Activated CD8-positive, alpha-beta memory T cell treated with anti-CD3 and anti-CD28 coated beads, Interleukin-2, amount 50 U/mL, for 4 hours (primary cell): Measurements from ENCODE around the gene RPL10A.

ENCODE experiments used
- DNase-seq: peaks from one replicate; pipeline ENCODE4 v3.0.0-alpha.2; 2020

Gene RPL10A

DNA sequence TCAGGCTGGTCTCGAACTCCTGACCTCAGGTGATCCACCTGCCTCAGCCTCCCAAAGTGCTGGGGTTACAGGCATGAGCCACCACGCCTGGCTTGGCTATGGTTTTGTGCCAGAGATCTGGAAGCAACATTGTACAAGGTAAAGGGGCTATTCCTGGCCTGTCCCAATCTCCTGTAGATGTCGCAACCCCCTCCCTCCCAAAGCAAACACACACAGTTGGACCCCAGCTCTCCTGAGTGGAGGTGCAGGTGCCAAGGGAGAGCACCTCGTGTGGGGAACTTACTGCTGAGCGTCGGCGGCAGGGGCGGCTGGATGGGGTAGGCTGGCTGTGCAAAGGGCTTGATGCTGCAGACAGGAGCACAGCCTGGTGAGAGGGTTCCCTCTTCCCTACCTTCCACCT, 8.8 kb downstream of the RPL10A start:
- no peak for DNase-seq

DNA sequence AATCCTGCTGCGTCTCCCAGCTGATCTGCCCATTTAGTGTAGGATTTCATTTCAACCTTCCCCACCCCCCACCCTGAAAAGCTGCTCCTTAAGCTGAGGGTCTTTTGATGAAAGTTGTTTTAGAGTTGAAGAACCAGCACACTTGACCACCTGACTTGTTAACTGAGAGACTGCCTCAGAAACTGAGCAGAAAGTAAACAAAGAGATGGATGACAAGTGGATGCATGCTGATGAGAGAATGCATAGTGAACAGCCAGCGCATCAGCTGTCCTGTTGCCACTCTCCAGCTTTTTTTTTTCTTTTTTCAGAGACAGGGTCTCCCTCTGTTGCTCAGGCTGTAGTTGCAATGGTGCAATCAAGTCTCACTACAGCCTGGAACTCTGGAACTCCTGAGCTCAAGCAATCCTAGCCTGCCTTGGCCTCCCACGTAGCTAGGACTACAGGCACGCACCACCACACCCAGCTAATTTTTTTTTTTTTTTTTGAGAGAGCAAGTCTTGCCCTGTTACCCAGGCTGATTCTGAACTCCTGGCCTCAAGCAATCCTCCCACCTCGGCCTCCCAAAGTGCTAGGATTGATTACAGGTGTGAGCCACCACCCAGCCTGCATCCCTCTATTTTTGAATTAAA, 9.5 kb downstream of the RPL10A start:
- no peak for DNase-seq

DNA sequence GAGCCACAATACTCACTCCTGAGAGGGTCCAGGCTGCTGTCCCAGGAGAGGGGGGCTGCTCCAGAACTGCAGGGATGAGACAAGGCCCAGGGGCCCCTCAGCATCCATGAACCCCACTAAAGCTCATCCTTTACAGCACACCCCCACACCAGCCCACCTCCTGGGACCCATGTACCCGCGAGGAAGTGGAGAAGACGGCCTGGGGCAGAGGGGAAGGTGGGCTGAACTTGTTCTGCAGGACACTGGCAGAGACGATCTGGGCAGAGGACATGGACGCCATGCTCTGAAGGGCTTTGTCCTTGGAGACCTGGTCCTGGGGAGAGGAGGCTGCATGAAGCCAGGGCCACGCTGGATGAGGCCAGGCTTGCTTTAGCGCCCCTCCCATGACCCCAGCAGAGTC, 10.1 kb downstream of the RPL10A start:
- DNase-seq: no peak

DNA sequence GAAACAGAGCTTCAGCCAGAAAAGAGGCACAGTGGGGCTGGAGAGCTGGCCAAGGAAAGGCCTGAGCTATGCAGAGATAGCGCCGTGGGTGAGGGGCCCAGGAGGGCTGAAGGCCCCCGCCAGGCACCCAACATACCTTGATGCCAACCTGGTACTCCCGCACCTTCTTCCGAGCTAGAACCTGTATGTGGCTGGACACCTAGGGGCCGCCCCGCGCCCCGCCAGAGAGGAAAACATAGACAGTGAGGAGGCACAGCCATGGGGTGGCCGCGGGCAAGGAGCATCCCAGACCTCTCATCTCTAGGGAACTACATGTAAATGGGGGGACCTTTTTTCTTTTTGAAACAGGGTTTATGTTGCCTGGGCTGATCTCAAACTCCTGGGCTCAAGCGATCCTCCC, 12.0 kb downstream of the RPL10A start:
- DNase-seq: no peak

DNA sequence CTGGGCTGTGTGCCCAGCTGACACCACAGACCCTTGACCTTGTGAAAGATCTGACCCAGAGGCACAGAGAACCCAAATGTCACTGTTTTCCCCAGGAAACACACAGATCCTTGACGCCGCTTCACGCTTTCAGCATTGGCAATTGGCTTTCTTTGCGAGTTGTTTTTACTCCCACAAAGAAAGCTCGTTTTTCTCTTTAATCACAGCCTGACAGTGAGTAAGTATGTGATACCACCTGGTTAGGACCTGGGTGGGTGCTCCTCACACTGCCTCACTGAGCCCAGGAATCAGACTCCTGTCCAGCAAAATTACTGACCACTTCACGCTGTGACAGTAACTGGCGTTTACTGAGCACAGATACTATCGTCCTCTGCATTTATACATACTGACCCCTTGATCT, 13.0 kb downstream of the RPL10A start:
- no peak for DNase-seq

DNA sequence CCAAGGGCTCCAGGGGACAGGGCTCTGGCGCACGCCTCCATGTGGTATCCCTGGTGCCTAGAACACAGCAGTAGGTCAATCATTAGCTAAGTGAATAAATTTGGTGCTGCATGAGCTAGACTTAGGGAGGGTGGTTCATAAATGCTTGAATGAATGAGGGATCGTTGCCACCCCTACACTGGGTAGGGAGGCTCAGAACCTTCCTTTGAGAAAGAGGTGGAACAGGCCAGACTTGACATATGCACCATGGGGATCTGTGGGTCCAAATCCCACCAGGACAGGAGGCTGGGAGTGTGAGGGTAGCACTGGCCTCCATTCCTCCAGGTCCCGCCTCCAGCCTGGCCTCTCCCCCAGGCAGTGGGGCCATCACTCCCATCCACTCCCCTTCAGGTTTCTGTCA, 14.9 kb downstream of the RPL10A start:
- DNase-seq: no peak

DNA sequence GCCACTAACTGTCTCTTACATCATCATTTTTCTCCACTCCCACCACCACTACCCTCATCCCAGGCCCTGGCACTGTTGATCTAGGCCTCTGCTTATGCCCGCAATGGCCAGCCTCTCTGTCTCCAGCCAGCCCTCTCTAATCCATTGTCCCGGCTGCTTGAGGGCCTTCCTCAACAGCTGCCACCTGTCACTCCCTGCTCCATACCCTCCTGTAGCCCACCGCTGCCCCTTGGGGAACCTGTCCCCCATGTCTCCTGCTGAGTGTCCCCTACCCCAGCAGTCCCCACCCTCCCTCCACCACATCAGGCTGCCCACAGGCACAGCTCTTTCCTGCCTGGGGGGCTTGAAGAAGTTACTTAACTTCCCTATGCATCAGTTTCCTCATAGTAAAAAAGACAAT, 15.3 kb downstream of the RPL10A start:
- DNase-seq: no peak

DNA sequence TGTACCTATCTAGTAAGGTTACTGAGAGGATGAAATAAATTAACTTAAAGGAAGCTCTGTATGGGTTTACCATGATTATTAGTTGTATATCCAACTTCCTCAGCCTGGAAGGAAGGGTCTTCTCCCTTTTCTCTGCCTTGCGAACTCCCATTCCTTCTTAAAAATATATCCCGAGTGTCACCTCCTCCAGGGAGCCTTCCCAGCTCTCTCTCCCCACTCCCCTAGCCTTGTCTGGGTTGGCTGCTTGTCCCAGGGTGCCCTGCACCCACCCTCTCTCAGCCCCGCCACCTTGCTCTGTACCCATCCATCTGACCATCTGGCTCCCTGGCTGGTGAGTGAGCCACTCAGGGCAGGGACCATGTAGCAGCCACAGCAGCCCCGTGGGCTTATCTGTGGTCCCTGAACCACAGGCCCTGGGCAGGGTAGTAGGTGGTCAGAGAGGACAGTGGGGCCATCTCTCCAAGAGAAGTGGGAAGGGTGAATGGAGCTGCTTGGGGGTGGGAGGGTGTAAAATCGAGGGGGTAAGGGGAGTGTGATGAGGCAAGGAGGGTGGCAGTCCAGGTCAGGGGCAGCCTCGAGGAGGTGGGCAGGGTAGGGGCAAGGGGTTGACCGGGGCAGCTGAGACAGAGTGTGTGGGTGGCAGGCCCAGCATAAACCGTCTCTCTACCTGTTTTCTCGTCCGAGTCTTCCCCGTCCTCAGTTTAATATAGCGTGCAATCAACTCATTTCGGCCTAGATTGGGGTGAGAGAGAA, 15.9 kb downstream of the RPL10A start:
- DNase-seq: no peak

DNA sequence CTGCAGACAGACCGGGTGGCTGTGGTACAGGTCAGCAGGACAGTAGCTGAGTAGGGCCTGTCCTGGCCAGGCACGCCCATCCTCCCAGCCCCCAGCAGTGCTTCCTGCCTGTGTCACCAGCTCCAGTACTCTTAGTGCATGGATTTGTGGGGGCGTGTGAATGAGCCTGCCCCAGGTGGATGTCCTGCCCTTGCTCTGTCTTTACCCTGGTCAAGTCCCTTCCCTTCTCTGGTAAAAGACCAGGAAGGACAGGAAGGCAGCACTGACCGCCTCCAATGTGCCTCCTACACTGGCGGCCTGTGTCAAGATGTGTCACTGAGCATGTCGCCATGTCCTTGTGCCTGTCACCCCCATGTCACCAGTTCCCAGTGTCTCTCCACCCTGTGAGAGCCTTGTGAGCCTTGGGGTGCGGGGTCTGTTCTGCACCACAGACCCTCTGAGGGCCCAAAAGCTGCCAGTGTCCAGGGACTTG, 16.8 kb downstream of the RPL10A start:
- no peak for DNase-seq

DNA sequence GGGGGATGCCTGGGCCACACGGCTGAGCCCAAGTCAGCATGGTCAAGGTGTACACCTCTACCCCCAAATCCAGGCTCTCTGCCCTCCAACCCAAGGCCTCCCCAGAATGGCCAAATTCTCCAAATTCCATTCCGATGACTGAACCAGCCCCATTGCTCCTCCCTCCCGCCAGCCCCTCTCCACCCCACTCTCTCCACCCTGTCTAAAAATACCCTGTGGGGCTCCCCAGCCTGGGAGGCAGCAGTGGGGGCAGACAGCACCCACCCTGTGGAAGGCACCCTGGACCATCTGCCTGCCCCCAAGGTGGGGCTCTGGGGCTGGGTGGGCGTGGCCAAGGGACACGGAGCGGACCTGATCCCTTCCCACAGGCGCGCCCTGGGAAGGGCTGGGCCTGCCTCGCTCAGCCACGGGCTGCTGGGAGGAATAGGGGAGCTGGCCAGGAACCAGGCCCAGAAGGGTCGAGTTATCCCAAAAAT, 17.2 kb downstream of the RPL10A start:
- DNase-seq: no peak

DNA sequence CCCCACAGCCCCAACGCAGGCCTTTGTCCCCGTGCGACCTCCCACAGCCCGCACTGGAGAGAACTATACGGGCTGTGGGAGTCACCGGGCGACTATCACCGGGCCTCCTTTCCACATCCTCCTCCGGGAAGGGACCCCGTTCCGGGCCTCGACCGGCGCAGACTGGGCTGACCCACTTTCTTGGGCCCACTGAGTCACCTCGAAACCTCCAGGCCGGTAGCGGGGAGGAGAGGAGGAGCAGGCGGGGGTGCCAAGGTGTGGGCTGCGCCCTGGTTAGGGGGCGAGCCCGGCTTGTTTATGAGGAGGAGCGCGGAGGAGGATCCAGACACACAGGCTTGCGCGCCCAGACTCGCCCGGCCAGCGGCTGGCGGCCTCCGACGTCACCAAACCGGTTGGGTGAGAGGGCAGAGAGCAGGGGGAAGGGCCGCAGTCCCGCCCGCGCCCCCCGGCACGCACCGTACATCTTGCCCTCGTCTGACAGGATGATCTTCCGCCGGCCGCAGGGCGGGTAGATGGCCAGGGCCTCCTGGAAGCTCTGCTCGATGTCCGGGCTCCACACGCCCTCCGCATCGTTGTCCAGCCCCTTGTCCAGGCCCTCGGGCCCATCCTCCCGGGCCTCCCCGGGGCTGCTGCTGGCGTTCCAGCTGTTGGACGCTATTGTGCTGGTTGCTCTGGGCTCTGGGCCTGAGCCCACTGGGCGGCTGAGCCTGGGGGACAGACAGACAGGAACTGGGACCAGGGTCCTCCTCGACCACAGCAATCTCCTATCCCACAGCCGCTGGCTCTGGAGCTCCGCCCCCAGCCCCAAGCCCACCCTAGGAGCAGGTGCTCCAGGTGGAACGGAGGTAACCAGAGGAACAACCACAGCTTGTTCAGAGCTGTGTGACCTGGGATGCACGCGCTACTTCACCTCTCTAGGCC, 18.1 kb downstream of the RPL10A start:
- DNase-seq: no peak

DNA sequence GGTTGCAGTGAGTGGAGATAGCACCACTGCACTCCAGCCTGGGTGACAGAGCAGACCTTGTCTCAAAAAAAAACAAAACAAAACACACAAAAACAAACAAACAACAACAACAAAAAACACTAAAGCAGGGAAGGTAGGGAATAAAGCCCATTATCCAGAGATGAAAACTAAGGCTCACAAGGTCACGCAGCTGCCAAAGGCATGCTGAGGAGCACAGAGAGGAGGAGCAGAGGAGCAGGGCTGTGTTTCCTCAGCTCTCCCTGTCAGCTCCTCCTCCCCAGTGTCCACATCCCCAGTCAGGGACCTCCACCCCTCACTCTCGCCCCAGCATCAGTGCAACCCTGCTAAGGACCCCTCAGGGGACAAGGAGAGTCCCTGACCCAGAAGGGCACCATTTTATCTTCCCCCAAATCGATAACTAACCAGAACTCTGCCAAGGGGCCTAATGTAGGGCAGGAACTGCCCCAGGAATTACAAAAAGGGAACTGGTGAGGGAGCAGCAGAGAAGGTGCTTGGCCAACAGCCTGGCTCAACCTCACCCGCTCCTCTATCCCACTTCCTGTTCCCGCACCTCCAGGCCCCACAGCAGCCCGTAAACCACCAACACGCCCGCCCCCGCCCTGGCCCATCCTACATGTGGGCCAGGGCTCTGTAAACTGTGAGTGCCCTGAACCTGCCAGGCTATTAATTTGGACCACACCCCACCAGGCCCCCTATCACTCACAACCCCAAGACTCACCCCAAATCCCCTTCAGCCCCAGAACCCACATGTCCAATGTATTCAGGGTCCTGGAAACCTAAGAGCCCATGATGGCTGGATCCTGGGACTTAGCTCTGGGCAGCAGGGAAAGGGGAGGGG, 19.7 kb downstream of the RPL10A start:
- no peak for DNase-seq

DNA sequence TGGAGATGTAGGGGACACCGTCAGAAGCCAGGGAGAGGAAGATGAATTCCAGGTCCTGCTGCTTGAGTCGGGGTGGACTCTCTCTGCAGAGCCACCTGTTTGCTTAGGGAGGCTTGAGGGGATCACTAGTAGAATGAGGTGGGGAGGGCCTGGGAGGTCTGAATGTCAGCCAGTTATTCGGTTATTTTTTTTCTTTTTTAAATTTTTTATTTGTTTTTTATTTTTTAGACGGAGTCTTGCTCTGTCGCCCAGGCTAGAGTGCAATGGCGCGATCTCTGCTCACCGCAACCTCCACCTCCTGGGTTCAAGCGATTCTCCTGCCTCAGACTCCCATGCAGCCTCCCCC, 20.3 kb downstream of the RPL10A start:
- no peak for DNase-seq

DNA sequence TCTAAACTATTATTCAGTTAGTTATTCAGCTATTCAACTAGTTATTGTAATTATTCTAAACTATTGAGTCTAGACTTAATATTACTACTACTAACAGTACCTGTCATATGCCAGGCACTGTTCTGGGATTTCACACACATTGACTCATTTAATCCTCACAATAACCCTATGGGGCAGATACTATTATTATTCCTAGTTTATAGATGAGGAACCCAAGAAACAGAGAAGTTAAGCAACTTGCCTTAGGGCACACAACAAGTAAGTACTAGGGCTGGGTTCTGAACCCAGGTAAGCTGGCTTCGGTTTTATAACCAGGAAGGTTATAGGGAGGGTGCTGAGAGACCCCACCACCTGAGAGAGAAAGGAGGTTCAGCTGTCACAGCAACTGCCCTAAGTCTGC, 20.9 kb downstream of the RPL10A start:
- DNase-seq: no peak

DNA sequence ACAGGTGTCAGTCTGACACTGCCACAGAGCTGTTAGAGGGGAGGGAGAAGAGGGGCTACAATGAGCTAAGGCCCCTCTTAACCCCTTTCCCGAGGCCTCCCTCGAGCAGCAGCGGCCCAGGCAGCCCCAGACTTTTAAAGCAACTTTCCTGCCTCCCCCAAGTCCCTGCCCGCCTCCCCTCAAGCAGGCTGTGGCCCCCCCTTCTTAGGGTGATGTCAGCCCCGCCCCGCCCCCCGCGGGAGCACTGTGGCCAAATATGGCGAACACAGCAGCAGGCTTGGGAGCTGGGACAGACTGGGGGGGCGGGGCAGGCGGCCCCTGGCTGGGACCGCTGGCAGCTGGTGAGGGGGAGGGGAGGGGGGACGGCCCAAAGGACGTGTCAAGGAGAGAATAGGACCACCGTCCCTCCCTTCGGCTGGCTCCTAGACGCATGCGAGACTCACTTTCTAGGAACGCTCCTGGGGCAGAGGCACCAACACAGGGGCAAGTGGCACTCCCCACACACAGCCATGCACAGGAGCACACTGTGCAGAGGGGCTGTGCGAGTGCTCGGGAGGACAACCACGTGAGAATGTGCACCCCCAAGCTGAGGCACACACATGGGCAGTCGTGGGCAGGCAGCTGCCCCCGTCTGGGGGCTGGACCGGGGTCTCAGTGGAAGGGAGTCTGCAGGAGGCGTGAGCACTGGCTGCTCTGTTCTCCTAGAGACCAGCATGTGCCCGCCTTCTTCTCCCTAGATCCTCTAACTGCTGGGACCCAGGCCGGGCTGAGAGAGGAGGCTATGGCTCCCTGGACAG, 22.0 kb downstream of the RPL10A start:
- DNase-seq: no peak

DNA sequence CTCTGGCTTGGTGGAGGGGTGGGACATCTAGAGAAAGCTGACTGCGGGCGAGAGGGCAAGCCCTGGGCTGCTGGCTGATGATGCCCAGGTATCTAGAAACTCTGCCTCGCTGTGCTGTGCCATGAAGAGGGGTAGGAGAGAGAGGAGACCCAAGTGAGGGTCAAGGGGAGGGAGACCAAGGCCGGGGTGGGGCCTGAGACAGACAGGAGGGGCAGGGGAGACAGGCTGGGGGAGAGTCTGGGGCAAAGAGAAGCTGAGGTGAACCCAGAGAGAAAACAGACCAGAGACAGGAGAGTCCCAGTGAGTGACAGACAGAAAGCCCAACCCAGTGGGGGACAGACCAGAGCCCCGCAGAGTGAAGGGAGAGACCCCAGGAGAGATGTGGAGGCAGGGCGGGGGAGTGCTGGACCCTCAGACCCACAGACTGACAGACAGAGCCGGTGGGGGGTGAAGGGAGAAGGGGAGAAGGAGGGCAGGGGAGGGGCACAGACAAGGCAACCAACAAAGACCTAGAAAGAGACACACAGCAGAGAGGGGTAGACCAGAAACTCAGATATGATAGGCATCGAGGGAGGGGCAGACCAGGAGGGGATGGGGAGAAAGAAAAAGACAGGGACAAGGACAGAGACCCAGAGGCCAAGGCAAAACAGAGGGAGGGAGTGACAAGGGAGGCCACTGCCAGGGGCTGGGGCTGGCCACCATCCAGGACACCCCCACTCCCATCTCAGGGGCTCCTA, 22.8 kb downstream of the RPL10A start:
- no peak for DNase-seq

DNA sequence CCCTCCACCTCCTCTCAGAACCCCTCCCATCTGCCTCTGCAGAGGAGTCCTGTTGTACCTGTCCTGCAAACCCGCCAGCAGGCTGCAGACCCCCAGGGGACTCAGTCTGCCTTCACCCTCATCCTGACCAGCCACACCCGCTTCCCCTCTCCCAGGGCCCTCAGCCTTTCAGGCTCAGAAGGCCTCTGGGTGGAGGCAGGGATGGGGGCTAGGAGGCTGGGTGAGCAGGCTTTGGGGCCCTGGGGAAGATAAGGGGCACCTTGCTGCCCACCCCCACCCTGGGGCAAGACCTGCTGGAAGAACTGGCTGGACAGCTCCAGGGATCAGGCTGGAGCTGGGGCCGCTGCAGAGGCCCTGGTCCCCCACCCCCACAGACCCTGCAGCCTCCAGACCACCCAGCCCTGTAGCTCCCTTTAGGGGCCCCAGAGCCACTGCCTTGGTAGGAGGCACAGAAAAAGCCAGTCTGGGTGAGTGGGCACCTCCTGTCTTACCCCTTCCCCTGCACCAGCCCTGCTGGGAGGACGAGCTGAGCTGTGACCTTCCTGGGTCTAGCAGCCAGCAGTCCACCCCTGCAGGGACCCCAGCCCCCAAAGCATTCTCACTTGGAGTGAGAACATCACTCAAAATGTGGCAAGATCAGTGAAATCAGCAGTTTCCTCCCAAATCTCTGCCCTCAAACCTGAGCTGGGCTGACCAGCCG, 23.5 kb downstream of the RPL10A start:
- DNase-seq: no peak

DNA sequence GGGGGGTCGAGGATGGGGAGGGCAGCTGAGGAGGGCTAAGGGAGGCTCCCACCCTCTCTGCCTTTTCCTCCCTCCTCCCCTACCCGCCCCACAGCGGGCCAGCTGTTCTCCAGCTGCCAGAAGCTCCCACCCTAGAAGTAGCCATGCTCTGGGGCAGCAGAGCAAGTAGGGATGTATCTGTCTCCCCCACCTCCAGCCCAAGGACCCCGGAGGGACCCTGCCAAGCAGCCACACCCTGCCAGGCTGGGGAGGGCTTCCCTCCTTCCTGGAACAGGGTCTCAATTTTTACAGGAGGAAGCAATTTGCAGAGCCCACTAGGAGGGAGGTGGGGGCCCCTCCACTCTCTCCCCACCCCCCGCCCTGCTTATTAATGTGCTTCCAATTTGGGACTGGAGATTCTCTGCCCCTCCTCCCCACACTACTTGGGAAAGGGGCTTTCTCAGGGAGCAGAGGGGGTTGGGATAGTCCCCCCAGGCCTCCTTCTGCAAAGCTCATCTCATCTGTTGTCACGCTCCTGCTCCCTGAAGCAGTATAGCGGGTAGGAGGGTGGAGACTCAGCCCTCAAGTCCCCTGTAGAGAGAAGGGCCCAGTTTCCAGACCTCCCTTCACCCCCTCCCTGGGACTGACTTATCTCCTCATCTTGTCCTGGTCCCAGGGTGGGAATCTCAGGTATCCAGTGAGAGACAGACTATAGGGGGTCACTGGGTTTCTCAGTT, 24.2 kb downstream of the RPL10A start:
- DNase-seq: no peak

DNA sequence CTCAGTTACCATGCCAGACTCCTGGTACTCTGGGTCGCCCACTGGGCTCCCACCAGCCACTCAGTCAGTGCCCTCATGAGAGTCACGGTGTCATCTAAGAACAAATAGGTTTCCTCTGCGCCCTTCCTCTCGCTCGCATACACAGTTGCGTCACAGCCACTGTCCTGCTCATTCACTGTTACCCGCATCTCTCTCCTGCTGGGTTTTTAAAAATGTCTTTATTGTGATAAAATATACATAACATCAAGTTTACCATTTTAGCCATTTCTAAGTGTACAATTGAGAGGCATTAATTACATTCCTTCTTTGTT, 24.7 kb downstream of the RPL10A start:
- no peak for DNase-seq
